ENCODE measurements around the gene NEMF.
A peak's percentile ranks its signal among the peaks of the same experiment; 100 is the strongest.
"Not testable (repeated sequence)": the region's sequence is repeated elsewhere in the genome, so short reads cannot be mapped to it uniquely, and the experiment has no call there.

Gene NEMF

GRCh38 chr14:49876563-49877127 lies 24.1 kb upstream of the NEMF start:
- no peak for DNase-seq (ENCODE audit: low read depth in 2 of 2)

DNA sequence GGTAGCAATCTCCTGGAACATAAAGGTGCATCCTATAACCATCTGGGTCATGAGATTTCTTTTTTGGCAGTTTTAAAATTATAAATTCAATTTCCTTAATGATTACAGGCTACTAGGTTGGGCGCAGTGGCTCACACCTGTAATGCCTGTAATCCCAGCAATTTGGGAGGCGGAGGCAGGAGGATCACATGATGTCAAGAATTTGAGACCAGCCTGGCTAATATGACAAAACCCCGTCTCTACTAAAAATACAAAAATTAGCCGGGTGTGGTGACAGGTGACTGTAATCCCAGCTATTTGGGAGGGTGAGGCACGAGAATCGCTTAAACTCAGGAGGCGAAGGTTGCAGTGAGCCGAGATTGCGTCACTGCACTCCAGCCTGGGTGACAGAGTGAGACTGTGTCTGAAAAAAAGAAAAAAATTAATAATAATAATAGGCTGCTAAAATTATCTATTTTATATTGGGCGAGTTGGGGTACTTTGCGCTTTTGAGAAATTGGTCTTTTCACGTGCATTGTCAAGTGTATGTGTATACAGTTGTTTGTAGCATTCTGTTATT lies 23.1 kb upstream of the NEMF start:
- no peak for DNase-seq (ENCODE audit: low read depth in 2 of 2)

DNA sequence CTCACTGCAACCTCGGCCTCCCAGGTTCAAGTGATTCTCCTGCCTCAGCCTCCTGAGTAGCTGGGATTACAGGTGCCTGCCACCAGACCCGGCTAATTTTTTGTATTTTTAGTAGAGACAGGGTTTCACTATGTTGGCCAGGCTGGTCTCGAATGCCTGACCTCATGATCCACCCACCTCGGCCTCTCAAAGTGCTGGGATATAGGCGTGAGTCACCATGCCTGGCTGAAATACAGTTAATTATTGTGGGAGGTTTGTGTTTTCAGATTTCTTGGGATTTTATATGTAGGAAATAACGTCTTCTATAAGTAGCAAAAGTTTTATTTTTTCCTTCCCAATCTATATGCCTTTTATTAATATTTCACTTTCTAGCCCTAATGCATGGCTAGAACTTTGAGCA lies 21.0 kb upstream of the NEMF start:
- DNase-seq (ENCODE audit: low read depth in 2 of 2): not testable (repeated sequence)

DNA sequence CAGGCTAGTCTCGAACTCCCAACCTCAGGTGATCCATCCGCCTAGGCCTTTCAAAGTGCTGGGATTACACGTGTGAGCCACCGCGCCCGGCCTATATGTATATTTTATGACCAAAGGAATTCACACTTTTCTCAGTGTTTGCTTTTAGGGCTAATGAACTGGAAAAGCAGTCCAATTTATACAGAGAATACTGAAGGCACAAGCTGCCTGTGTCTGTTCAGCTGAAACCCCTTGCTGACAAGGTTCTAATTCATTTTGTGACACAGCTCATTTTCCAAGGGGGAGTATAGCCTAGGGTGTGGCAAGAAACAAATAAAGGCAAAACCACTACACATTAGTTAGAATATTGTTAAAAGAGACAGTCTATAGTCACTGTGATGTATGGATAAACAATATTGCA lies 18.3 kb upstream of the NEMF start:
- no peak for DNase-seq (ENCODE audit: low read depth in 2 of 2)

DNA sequence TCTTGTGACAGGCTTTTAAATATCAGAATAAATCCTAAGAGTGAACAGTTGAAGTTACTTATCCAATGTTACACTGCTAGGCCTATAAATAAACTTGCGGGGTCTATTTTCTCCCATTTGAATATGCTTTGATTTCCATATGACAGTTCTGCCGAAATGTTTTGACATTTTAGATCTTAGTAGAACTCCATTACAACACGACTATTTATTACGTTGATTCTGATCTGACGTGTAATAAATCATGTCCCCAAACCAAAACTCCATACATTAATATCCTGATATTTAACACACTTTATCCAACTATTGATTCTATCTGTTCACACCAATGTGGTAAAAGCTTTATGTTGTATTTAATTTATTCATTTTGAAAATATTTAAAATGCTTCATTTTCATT lies 16.1 kb upstream of the NEMF start:
- DNase-seq (ENCODE audit: low read depth in 2 of 2): no peak

- peak; percentile 99 for DNase-seq (ENCODE audit: low read depth in 2 of 2)
These were observed 15.5 kb upstream of the NEMF start for GRCh38 chr14:49867831-49868719.

GRCh38 chr14:49865431-49865859 lies 12.9 kb upstream of the NEMF start:
- peak; percentile 48 to 73 for DNase-seq (ENCODE audit: low read depth in 2 of 2)

DNA sequence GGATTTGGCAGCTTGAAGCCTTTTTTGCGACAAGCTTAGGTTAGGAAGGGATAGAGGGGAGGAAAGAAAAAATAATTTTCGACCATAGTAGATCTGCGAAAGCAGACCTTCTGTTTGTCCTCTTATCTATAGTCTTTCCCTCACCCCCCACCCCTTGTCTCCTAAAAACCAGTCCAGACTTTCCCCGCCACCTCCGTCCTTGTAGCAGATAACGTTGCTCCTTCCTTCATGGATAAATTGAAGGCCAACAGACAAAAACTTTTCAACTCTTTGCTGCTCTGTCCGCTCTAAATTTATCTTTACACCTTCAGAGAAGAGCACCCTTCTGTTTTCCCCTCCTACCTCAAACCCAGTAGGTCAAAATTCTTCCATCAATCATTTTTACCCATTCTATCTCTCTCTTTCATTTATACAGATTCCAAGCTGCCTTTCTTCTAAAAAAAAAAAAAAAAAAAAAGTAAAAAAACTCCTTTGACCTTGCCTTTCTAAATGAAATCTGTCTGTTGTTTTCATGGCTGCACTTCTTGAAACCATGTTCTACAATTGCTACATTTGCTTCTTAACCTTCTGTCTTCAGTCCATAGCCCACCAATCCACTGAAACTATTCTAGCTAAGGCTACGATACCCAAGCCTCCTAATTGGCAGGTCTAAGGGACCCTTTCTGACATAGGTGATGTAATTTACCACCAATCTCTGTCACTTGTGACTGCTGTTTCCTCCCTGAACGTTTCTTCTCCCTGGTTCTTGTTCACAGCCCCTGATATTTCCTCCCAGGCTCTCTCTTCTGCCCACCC lies 11.1 kb upstream of the NEMF start:
- no peak for DNase-seq (ENCODE audit: low read depth in 2 of 2)

DNA sequence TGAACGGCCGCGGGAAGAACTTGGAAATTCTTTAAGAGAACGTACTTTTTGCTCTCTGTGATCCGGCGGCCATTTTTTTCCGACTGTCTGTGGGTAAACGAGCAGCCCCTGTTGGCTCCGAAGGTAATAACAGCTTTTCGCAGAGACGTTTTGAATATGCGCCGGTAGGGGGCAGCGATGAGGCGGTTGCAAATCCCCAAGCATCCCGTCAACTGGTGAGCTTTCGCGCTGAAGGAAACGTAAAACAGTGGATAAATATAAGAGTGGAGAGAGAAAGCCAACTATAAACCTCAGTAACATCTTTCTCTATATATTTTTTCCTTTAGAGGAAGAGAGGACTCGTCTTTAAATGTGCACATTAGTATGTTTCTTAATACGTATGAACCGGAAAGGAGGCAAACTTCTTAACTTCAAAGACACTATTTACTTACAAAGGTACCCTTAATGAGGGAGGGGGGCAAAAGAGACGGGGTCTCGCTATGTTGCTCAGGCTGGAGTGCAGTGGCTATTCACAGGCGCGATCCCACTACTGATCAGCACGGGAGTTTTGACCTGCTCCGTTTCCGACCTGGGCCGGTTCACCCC lies 9.6 kb upstream of the NEMF start:
- peak; percentile 77 to 78 for DNase-seq (ENCODE audit: low read depth in 2 of 2)

DNA sequence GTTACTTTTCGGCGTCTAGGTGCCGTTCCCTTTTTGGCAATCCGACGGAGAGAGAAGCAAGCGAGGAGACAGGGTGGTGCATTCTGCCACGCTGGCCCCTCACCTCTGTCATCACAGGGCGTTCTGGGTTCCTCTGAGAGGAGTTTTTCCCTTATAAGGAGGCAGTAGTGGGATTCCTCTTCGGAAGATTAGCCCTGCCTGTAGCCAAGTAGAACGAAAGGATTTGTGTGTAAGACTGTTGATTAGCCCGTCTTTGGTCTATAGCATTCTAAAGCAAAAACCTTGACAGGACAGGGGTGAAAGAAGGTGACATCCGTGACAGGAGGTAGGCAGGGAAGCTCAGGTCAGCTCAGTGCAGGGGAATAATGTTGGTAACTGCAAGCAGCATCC lies 9.1 kb upstream of the NEMF start:
- peak in 1 of 2 donors; percentile 50 for DNase-seq (ENCODE audit: low read depth in 2 of 2)

DNA sequence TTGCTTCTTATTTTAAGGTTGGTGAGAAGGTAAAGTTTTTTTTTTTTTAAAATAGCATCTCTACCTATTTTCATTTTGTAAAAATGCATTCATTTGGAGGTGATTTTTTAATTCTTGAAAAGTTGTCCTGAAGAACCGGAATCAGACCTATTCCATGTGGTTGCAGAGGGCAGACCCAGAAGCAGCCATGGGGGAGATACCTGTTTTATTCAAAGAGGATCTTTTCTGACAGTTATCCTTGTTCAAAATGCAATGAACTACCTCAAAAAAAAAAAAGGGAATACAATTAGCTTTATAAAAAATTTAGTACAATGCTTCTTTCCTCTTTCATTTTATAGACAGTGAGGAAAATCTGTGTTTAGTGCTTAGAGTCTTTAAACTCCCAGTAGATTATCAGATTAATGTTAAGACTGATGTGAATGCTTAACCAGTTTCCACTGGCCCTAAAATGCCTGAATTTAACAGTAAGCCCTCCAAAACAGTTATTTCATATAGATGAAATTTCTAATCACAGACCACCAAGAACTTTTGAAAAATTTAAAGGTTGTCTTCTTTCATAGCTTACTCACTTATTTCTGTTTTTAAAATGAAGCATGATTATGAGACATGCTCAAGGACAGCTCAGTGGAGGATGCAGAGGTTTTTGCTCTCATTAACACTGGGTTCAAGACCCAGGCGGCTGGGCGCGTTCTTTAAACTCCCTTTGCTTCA lies 8.6 kb upstream of the NEMF start:
- DNase-seq (ENCODE audit: low read depth in 2 of 2): peak in 1 of 2 donors; percentile 45

GRCh38 chr14:49858383-49858782 lies 5.8 kb upstream of the NEMF start:
- no peak for DNase-seq (ENCODE audit: low read depth in 2 of 2)

DNA sequence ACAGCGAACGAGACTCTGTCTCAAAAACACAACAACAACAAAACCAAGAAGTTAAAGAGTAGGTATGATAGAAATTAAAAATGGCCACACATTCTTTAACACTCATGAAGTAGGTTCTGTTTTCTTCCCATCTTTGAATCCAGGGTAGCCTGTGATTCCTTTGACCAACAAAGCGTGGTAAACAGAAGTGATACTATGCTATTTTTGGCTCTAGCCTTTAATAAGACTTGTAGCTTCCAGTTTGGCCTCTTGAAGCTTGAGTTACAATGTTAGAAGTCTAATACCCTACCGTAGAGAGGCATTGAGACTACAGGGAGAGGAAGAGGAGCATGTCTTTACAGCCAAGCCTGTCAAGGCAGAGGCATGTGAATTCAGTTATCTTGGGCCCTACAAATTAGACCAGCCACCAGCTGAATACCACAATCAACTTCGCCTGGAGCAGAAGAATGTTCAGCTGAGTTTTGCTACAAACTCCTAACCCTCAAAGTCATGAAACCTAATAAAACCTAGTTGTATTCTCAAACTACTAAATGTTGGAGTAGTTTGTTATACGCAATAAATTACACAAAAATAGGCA lies 4.9 kb upstream of the NEMF start:
- DNase-seq (ENCODE audit: low read depth in 2 of 2): no peak

GRCh38 chr14:49853572-49854375 lies 1.2 kb upstream of the NEMF start:
- peak; percentile 56 to 66 for DNase-seq (ENCODE audit: low read depth in 2 of 2)

- DNase-seq (ENCODE audit: low read depth in 2 of 2): no peak
These were observed 530 bp upstream of the NEMF start for GRCh38 chr14:49853158-49853477.

DNA sequence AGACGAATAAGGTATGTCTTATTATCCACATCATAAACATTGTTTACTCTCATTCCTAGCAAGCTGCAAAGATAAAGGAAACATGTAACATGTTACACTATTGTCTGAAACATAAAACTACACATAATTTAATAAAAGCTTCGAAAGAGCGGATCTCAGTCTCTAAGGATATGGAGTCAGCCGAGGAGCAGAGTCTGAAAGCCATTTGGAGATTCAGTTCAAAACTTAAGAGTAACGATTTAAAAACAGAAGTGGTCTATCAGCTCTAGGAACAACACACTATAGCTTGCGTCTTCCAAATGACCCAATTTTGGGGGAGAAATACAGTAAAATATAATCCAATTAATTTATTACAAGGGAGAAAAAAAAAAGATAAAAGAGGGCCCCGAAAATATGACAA lies 775 bp downstream of the NEMF start:
- DNase-seq (ENCODE audit: low read depth in 2 of 2): no peak

DNA sequence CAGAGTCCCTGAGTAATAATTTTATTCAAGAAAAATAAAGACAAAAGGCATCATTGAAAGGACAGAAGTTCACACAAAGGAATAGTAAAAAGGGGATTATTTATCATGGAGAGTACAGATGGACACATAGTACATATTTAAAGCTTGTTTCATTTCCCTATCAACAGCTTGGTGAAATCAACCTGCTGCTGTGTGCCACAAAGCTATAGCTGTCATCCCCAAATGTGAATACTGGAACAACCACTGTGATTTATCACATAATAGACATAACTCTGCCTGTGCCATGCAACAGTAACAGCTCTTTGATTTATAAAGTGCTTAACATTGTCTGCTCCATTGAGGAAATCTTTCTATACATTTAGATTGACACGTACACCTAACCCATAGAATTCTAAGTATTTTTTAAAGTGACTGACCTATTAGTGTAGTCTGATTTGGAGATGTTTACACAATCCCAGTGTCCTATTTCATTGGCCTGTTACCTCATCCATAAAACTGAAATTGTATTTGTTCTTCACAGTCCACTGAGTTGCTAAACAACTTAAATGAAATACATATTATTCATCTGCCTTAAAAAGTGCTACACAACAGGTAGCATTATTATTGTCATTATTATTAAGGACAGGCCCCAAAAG lies 3.3 kb downstream of the NEMF start:
- no peak for DNase-seq (ENCODE audit: low read depth in 2 of 2)

- DNase-seq (ENCODE audit: low read depth in 2 of 2): no peak
These were observed 23.9 kb downstream of the NEMF start for GRCh38 chr14:49828640-49829039.

DNA sequence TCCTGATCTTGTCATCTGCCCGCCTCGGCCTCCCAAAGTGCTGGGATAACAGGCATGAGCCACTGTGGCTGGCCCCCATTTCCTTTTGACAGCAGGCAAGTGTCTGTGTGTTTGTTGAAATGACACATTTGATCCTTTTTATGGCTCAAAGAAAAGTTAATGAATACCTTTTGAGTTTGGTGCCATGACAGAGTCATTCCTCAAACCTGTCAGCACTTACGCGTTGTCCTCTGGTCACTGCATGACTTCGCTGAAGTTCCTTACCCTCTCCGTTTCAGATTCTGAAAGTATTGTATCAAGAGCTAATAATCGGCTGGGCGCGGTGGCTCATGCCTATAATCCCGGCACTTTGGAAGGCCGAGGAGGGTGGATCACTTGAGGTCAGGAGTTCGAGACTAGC lies 32.4 kb downstream of the NEMF start:
- no peak for DNase-seq (ENCODE audit: low read depth in 2 of 2)

- no peak for DNase-seq (ENCODE audit: low read depth in 2 of 2)
These were observed 35.7 kb downstream of the NEMF start for GRCh38 chr14:49816844-49817243.

Data from stimulated activated CD4-positive, alpha-beta T cell treated with anti-CD3 and anti-CD28 coated beads, Interleukin-15, amount 100 ng/mL, for 48 hours (primary cell).